GM19035 (cell line): ENCODE results near the gene FAM114A1.
"Not testable (repeated sequence)": the region's sequence is repeated elsewhere in the genome, so short reads cannot be mapped to it uniquely, and the experiment has no call there.

Experiments used
- ATAC-seq: cut with Tn5 transposase; IDR thresholded peaks from one replicate; pipeline ENCODE4 v1.9.1; 2021; ENCODE audit not compliant: unreplicated experiment

Gene FAM114A1

GRCh38 chr4:38959248-38959647 lies 91.6 kb downstream of the FAM114A1 start:
- not testable (repeated sequence) for ATAC-seq

GRCh38 chr4:38964942-38965775 lies 97.6 kb downstream of the FAM114A1 start:
- no peak for ATAC-seq

- no peak for ATAC-seq
These were observed 98.3 kb downstream of the FAM114A1 start for GRCh38 chr4:38965866-38966265.

- no peak for ATAC-seq
These were observed 99.9 kb downstream of the FAM114A1 start for GRCh38 chr4:38967260-38968095.

GRCh38 chr4:38968668-38969067 lies 101.1 kb downstream of the FAM114A1 start:
- no peak for ATAC-seq

GRCh38 chr4:38976308-38976707 lies 108.7 kb downstream of the FAM114A1 start:
- ATAC-seq, result no peak

GRCh38 chr4:38979081-38979480 lies 111.5 kb downstream of the FAM114A1 start:
- ATAC-seq, result no peak

- no peak for ATAC-seq
These were observed 112.1 kb downstream of the FAM114A1 start for GRCh38 chr4:38979511-38980230.

GRCh38 chr4:38980903-38981676 lies 113.5 kb downstream of the FAM114A1 start:
- no peak for ATAC-seq

- no peak for ATAC-seq
These were observed 114.9 kb downstream of the FAM114A1 start for GRCh38 chr4:38982361-38983095.

GRCh38 chr4:38983291-38983690 lies 115.7 kb downstream of the FAM114A1 start:
- no peak for ATAC-seq

- ATAC-seq, result no peak
These were observed 116.4 kb downstream of the FAM114A1 start for GRCh38 chr4:38983787-38984598.

GRCh38 chr4:38985410-38986100 lies 117.9 kb downstream of the FAM114A1 start:
- no peak for ATAC-seq

- no peak for ATAC-seq
These were observed 119.9 kb downstream of the FAM114A1 start for GRCh38 chr4:38987491-38987890.

- not testable (repeated sequence) for ATAC-seq
These were observed 120.7 kb downstream of the FAM114A1 start for GRCh38 chr4:38988353-38988752.

- ATAC-seq, result no peak
These were observed 121.9 kb downstream of the FAM114A1 start for GRCh38 chr4:38989487-38989886.

GRCh38 chr4:38990241-38990640 lies 122.6 kb downstream of the FAM114A1 start:
- no peak for ATAC-seq

GRCh38 chr4:38993683-38994082 lies 126.1 kb downstream of the FAM114A1 start:
- ATAC-seq, result no peak
